Mesothelial cell of epicardium (in vitro differentiated cells): ENCODE data around the gene TP73. TPM values are rescaled to one million over a fixed set of nuclear protein-coding genes. Genes with fewer than 3 reads are reported as not detected.

Experiments
- DNase-seq, 2 experiments: peaks; one replicate each; pipeline ENCODE4 v3.0.0; 2021; ENCODE audit warnings: low spot score in 2 of 2; ENCODE audit not compliant: unreplicated experiment in 2 of 2
- H3K27ac Mint-ChIP-seq: 2 replicates; pipeline ENCODE4 v1.8.0; 2021; ENCODE audit warnings: mixed read lengths
- H3K27me3 Mint-ChIP-seq: 2 replicates; pipeline ENCODE4 v1.8.0; 2021; ENCODE audit warnings: low read depth, mixed read lengths
- H3K36me3 Mint-ChIP-seq: 2 replicates; pipeline ENCODE4 v1.8.0; 2021; ENCODE audit warnings: mixed read lengths
- H3K4me1 Mint-ChIP-seq: 2 replicates; pipeline ENCODE4 v1.8.0; 2021; ENCODE audit warnings: mixed read lengths
- H3K4me3 Mint-ChIP-seq: 2 replicates; pipeline ENCODE4 v1.8.0; 2021; ENCODE audit warnings: mild to moderate bottlenecking, moderate library complexity, mixed read lengths
- H3K9me3 Mint-ChIP-seq: 2 replicates; pipeline ENCODE4 v1.8.0; 2021; ENCODE audit warnings: mixed read lengths
- CTCF ChIP-seq: fragments of 200-600 bp; sonication (generic); IDR thresholded peaks from one replicate; pipeline ENCODE4 v1.5.0; 2021; ENCODE audit warnings: antibody characterized with exemption; ENCODE audit not compliant: unreplicated experiment
- total RNA-seq: library from RNA; stranded (reverse); gene quantifications from 3 replicates; pipeline ENCODE4 v1.2.1, GENCODE V29; 2021

The TP73 gene
- total RNA-seq, 1 donor from 2014 or later, result 1.4 TPM

- Mint-ChIP-seq H3K4me1 (no peaks in the 10 kb centered on the region), H3K27ac (no peak overlapping the region), H3K9me3 (no peaks in the 10 kb centered on the region), H3K36me3 (peaks cover 9% of the 10 kb centered on the region), H3K27me3 (peaks cover 16% of the 10 kb centered on the region), H3K4me3 (no peak overlapping the region)
- DNase-seq, result no peak
- TF ChIP-seq CTCF, result no peak
These were observed 81.0 kb downstream of the TP73 start for GRCh38 chr1:3733094-3733882.

- H3K9me3 Mint-ChIP-seq, result no peaks in the 10 kb centered on the region
- no peak for TF ChIP-seq CTCF
- DNase-seq, result no peak
These were observed 81.7 kb downstream of the TP73 start for GRCh38 chr1:3733883-3734589.

GRCh38 chr1:3734602-3735001, 82.3 kb downstream of the TP73 start:
- no peak overlapping the region for H3K27ac Mint-ChIP-seq
- H3K4me1 Mint-ChIP-seq, result no peaks in the 10 kb centered on the region
- DNase-seq, result no peak
- no peaks in the 10 kb centered on the region for H3K9me3 Mint-ChIP-seq
- TF ChIP-seq CTCF, result no peak
- H3K36me3 Mint-ChIP-seq, result peaks cover 9% of the 10 kb centered on the region
- H3K4me3 Mint-ChIP-seq, result no peak overlapping the region
- peaks cover 6% of the 10 kb centered on the region for H3K27me3 Mint-ChIP-seq

More at GRCh38 chr1:3733883-3734589, 81.7 kb downstream of the TP73 start:
- Mint-ChIP-seq H3K4me3 (no peak overlapping the region), H3K27ac (no peak overlapping the region), H3K4me1 (no peaks in the 10 kb centered on the region), H3K36me3 (peaks cover 9% of the 10 kb centered on the region), H3K27me3 (peaks cover 9% of the 10 kb centered on the region)

GRCh38 chr1:3735027-3735681, 82.8 kb downstream of the TP73 start:
- Mint-ChIP-seq H3K27me3 (peaks cover 6% of the 10 kb centered on the region), H3K36me3 (peaks cover 9% of the 10 kb centered on the region), H3K4me1 (no peaks in the 10 kb centered on the region), H3K4me3 (no peak overlapping the region), H3K27ac (no peak overlapping the region), H3K9me3 (no peaks in the 10 kb centered on the region)
- DNase-seq, result no peak
- no peak for TF ChIP-seq CTCF

GRCh38 chr1:3735688-3736087, 83.4 kb downstream of the TP73 start:
- H3K27me3 Mint-ChIP-seq, result peaks cover 6% of the 10 kb centered on the region
- no peak for DNase-seq
- H3K4me3 Mint-ChIP-seq, result no peak overlapping the region
- H3K27ac Mint-ChIP-seq, result no peak overlapping the region
- TF ChIP-seq CTCF, result no peak
- H3K4me1 Mint-ChIP-seq, result no peaks in the 10 kb centered on the region
- peaks cover 9% of the 10 kb centered on the region for H3K36me3 Mint-ChIP-seq
- H3K9me3 Mint-ChIP-seq, result no peaks in the 10 kb centered on the region
